Right lobe of liver (tissue), 4 donors: ENCODE measurements around the gene NRXN2.

Source experiments
- CTCF ChIP-seq, 4 donors: fragments of 200-600 bp in 3 of 4; fragments of 450-650 bp in 1 of 4; IDR thresholded peaks; one replicate each; pipeline versions ENCODE4 v1.5.1 to v1.8.0; 2016 to 2022; ENCODE audit warnings: antibody characterized with exemption in 4 of 4, mild to moderate bottlenecking in 2 of 4
- POLR2A ChIP-seq: fragments of 450-650 bp; IDR thresholded peaks from one replicate; pipeline ENCODE4 v1.6.1; 2017; ENCODE audit warnings: antibody characterized with exemption, mild to moderate bottlenecking
- donor health status: DM: no; HTN: no; CAD: no.
- donor health status: DM: no; HTN: no; CAD: no.
- donor health status: DM: no; HTN: yes; CAD: no.

- TF ChIP-seq CTCF (IDR thresholded peaks at IDR 0.05) = no peak
- no peak for TF ChIP-seq POLR2A
Measured at GRCh38 chr11:64735725-64736259, 12.8 kb upstream of the NRXN2 start.
